ENCODE results near the gene KIF19.

KIF19 gene

GRCh38 chr17:74305865-74306654 is 20.0 kb upstream of the KIF19 start:
- no peak for DNase-seq (ENCODE audit: low read depth)

GRCh38 chr17:74307984-74308773 is 17.8 kb upstream of the KIF19 start:
- no peak for DNase-seq (ENCODE audit: low read depth)

GRCh38 chr17:74309902-74310301 is 16.1 kb upstream of the KIF19 start:
- DNase-seq (ENCODE audit: low read depth): no peak

GRCh38 chr17:74314877-74315276 is 11.1 kb upstream of the KIF19 start:
- DNase-seq (ENCODE audit: low read depth): no peak

GRCh38 chr17:74316220-74316619 is 9.8 kb upstream of the KIF19 start:
- no peak for DNase-seq (ENCODE audit: low read depth)

- DNase-seq (ENCODE audit: low read depth): no peak
These were observed 9.0 kb upstream of the KIF19 start for GRCh38 chr17:74317071-74317470.

GRCh38 chr17:74318391-74318790 is 7.6 kb upstream of the KIF19 start:
- no peak for DNase-seq (ENCODE audit: low read depth)

- DNase-seq (ENCODE audit: low read depth): no peak
These were observed 1.5 kb upstream of the KIF19 start for GRCh38 chr17:74324521-74324920.

- no peak for DNase-seq (ENCODE audit: low read depth)
These were observed 667 bp upstream of the KIF19 start for GRCh38 chr17:74325376-74325742.

- no peak for DNase-seq (ENCODE audit: low read depth)
These were observed 480 bp downstream of the KIF19 start for GRCh38 chr17:74326506-74326905.

- DNase-seq (ENCODE audit: low read depth): no peak
These were observed 2.5 kb downstream of the KIF19 start for GRCh38 chr17:74328487-74328886.

- DNase-seq (ENCODE audit: low read depth): no peak
These were observed 3.4 kb downstream of the KIF19 start for GRCh38 chr17:74329378-74329777.

GRCh38 chr17:74330446-74330845 is 4.4 kb downstream of the KIF19 start:
- no peak for DNase-seq (ENCODE audit: low read depth)

GRCh38 chr17:74332017-74332650 is 6.1 kb downstream of the KIF19 start:
- no peak for DNase-seq (ENCODE audit: low read depth)

- DNase-seq (ENCODE audit: low read depth): no peak
These were observed 6.8 kb downstream of the KIF19 start for GRCh38 chr17:74332763-74333283.

GRCh38 chr17:74334393-74335039 is 8.5 kb downstream of the KIF19 start:
- no peak for DNase-seq (ENCODE audit: low read depth)

GRCh38 chr17:74335529-74336062 is 9.6 kb downstream of the KIF19 start:
- DNase-seq (ENCODE audit: low read depth): no peak

- DNase-seq (ENCODE audit: low read depth): no peak
These were observed 10.3 kb downstream of the KIF19 start for GRCh38 chr17:74336307-74336706.

- DNase-seq (ENCODE audit: low read depth): no peak
These were observed 11.9 kb downstream of the KIF19 start for GRCh38 chr17:74337834-74338500.

- DNase-seq (ENCODE audit: low read depth): no peak
These were observed 13.6 kb downstream of the KIF19 start for GRCh38 chr17:74339537-74340195.

GRCh38 chr17:74340470-74341023 is 14.5 kb downstream of the KIF19 start:
- DNase-seq (ENCODE audit: low read depth): no peak

Data from stimulated activated CD8-positive, alpha-beta memory T cell treated with anti-CD3 and anti-CD28 coated beads, Interleukin-15, amount 100 ng/mL, for 1 hour (primary cell).